GM19238 (cell line): ENCODE data around the gene SYNGAP1.
"Not testable (repeated sequence)": the region's sequence is repeated elsewhere in the genome, so short reads cannot be mapped to it uniquely, and the experiment has no call there.

Source experiments
- DNase-seq: peaks from one replicate; pipeline ENCODE4 v3.0.0; 2011; ENCODE audit warnings: low spot score; ENCODE audit not compliant: insufficient read length

SYNGAP1 gene

DNA sequence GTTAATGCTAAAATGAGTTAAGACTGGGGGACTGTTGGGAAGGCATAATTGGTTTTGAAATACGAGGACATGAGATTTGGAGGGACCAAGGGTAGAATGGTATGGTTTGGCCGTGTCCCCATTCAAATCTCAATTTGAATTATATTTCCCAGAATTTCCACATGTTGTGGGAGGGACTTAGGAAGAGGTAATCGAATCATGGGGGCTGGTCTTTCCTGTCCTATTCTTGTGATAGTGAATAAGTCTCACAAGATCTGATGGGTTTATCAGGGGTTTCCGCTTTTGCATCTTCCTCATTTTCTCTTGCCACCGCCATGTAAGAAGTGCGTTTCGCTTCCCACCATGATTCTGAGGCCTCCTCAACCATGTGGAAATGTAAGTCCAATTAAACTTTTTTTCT, 47.2 kb downstream of the SYNGAP1 start:
- DNase-seq, result no peak

DNA sequence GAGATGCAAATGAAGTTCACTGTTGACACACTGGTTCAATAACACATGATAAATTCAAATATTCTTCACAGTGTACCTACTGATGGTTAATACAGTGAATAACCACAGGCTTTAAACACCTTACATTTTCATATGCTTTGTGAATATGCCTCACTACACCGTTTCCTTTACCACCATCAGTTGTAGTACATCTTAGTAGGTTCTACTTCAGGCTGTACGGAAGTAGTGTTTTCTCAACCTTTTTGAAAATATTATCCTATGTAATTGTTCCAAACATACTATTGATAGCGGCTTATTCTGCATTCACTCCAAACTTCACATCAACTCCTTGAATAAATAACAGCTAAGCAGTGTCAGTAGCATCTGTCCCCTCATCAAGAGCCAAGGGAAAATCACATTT, 49.8 kb downstream of the SYNGAP1 start:
- DNase-seq, result no peak

- no peak for DNase-seq
These were observed 58.0 kb downstream of the SYNGAP1 start for GRCh38 chr6:33477864-33478263.

- no peak for DNase-seq
These were observed 61.3 kb downstream of the SYNGAP1 start for GRCh38 chr6:33481192-33481591.

GRCh38 chr6:33482620-33483019, 62.8 kb downstream of the SYNGAP1 start:
- not testable (repeated sequence) for DNase-seq

DNA sequence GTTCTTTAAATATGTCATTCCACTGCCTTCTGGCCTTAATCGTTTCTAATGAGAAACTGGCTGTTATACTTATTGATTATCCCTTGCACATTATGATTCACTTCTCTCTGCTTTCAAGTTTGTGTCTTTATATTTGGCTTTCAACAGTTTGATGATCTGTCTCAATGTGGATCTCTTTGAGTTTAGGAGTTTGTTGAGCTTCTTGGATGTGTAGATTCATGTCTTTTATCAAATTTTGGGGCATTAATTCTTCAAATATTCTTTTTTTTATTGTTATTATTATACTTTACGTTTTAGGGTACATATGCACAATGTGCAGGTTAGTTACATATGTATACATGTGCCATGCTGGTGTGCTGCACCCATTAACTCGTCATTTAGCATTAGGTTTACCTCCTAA, 63.8 kb downstream of the SYNGAP1 start:
- DNase-seq, result no peak

DNA sequence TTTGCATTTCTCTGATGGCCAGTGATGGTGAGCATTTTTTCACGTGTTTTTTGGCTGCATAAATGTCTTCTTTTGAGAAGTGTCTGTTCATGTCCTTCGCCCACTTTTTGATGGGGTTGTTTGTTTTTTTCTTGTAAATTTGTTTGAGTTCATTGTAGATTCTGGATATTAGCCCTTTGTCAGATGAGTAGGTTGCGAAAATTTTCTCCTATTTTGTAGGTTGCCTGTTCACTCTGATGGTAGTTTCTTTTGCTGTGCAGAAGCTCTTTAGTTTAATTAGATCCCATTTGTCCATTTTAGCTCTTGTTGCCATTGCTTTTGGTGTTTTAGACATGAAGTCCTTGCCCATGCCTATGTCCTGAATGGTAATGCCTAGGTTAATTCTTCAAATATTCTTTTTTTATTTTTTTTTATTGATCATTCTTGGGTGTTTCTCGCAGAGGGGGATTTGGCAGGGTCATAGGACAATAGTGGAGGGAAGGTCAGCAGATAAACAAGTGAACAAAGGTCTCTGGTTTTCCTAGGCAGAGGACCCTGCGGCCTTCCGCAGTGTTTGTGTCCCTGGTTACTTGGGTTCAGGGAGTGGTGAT, 64.9 kb downstream of the SYNGAP1 start:
- not testable (repeated sequence) for DNase-seq

GRCh38 chr6:33485680-33486079, 65.8 kb downstream of the SYNGAP1 start:
- not testable (repeated sequence) for DNase-seq

DNA sequence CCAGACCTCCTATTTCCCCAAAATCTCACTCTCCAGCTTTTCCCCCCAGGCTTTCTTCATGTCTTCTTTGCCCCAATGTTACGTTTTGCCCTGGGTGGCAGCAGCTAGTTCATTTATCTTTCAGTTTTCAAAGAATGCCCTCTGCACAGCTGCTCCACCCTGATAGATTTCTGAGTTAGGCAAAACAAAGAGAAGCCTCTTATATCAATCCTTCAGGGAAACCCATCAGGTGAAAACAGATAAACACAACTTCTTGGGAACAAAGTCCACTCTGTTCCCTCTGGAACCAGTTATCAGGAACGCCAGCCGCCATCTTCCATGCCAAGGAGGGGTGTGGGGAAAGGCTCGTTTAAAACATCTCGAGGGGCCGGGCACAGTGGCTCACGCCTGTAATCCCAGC, 68.5 kb downstream of the SYNGAP1 start:
- DNase-seq, result no peak

DNA sequence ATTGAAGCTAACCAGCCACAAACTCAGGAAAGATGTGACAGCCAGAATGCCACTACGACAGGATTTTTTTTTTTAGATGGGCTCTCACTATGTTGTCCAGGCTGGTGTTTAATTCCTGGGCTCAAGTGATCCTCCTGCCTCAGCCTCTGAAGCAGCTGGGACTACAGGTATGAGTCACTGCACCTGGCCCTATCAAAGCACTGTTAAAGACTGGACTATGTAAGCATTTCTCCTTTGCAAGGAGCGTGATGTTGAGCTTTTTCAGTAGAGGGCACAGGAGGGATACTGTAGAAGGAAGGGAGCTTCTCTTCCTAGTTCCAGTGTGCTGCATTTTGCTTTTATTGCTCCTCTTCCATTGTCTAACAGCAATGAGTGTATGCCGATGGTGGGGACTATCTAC, 70.3 kb downstream of the SYNGAP1 start:
- DNase-seq, result no peak

DNA sequence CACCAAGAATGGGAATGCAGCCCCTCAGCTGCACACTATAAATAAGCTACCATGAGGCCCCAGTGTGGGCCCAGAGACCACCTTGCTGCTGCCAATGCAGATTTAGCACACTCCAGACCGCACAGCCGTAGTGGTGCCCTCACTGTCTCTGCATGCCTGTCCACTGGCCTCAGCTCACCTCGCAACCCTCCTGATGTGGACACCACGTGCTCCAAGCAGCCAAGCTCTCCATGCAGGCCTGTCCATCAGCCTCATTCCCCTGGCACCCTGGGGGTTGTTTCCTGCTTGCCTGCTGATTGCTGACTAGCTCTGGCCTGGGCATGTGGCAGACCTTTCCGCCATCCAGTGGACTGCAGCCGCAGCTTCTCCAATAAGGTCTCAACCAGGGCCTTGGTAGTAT, 70.8 kb downstream of the SYNGAP1 start:
- no peak for DNase-seq

GRCh38 chr6:33492093-33492492, 72.2 kb downstream of the SYNGAP1 start:
- no peak for DNase-seq

GRCh38 chr6:33497157-33497556, 77.3 kb downstream of the SYNGAP1 start:
- no peak for DNase-seq

DNA sequence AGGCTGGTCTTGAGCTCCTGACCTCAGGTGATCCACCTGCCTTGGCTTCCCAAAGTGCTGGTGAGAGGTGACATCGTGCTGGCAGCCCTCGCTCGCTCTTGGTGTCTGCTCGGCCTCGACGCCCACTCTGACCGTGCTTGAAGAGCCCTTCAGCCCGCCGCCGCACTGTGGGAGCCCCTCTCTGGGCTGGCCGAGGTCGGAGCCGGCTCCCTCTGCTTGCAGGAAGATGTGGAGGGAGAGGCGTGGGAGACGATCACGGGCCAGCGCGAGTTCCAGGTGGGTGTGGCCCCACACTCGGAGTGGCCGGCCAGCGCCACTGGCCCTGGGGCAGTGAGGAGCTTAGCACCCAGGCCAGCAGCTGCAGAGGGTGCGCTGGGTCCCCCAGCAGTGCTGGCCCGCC, 82.6 kb downstream of the SYNGAP1 start:
- DNase-seq, result no peak

- no peak for DNase-seq
These were observed 84.6 kb downstream of the SYNGAP1 start for GRCh38 chr6:33504486-33504885.
